Activated CD8-positive, alpha-beta memory T cell treated with anti-CD3 and anti-CD28 coated beads, Interleukin-2, amount 10 ng/mL, durations not matched to agents 7 days and 5 days (primary cell): Measurements from ENCODE around the gene FCAMR. TPM values are rescaled to one million over a fixed set of nuclear protein-coding genes. Genes with fewer than 3 reads are reported as not detected.
A peak's percentile ranks its signal among the peaks of the same experiment; 100 is the strongest.

ENCODE experiments used
- ATAC-seq: fragments of 150-1000 bp; cut with Tn5 transposase; one replicate; pipeline ENCODE4 v1.10.0; 2021; ENCODE audit warnings: moderate library complexity
- CTCF ChIA-PET: fragments of 350-600 bp; sonication (Branson Sonifier 250); formaldehyde crosslinking; loops from one replicate; lab custom pipeline; 2021; ENCODE audit warnings: antibody characterized with exemption; lab: Charles Lee
- DNase-seq: peaks from one replicate; pipeline ENCODE4 v3.0.0-alpha.2; 2020
- H3K27ac Mint-ChIP-seq: one replicate; pipeline ENCODE4 v1.8.0; 2021; ENCODE audit warnings: mild to moderate bottlenecking, mixed read lengths
- H3K27me3 Mint-ChIP-seq: one replicate; pipeline ENCODE4 v1.8.0; 2021; ENCODE audit warnings: mixed read lengths
- H3K36me3 Mint-ChIP-seq: one replicate; pipeline ENCODE4 v1.8.0; 2021; ENCODE audit warnings: mild to moderate bottlenecking, mixed read lengths
- H3K4me1 Mint-ChIP-seq: one replicate; pipeline ENCODE4 v1.8.0; 2021; ENCODE audit warnings: mixed read lengths
- H3K4me3 Mint-ChIP-seq: one replicate; pipeline ENCODE4 v1.8.0; 2021; ENCODE audit warnings: mild to moderate bottlenecking, moderate library complexity, mixed read lengths
- H3K9me3 Mint-ChIP-seq: one replicate; pipeline ENCODE4 v1.8.0; 2022; ENCODE audit warnings: low read depth, mixed read lengths
- total RNA-seq, 2 experiments: library from RNA; stranded (reverse); gene quantifications; one replicate each; pipeline ENCODE4 v1.2.3, GENCODE V29; 2021

The FCAMR gene
- total RNA-seq, 2 experiments from 2014 or later = not detected

DNA sequence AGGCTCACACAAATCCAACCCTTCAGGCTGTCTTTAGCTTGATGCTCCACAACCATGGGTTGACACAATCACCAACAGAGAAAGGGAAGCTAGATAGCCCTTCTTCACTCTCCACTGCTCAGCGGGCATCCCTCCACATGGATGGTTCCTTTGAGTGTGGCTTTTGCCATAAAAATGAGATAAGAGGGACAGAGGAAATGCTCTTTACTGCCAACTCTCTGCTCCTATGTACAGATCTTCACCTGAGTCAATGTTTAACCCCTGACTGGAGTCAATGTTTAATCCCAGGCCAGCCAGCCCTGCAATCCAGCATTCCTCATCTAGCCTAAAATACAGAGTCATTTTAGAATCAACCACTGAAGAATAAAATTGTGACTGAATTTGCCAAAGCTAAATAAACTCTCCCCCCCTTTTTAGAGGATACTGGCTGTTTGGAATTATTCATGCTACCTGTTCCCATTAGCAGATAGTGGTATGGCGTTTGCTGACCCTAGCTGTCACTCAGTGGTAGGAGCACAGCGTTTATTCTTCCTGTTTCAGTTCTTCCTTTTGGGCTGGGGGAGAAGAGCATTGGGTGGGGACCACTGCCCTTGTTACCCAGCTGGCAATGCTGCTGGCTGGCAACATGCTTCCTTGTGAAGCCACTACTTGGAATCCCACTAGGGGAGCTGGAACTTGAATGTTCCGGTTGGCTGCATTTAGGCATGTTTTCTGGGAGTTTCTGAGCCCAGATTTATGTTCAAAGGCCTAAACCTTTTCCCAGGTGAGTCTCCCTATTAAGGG is 18.8 kb downstream of the FCAMR start:
- H3K27ac Mint-ChIP-seq = no peak overlapping the region
- H3K9me3 Mint-ChIP-seq = no peaks in the 10 kb centered on the region
- H3K27me3 Mint-ChIP-seq = peaks cover 3% of the 10 kb centered on the region
- peaks cover 2% of the 10 kb centered on the region for H3K36me3 Mint-ChIP-seq
- H3K4me3 Mint-ChIP-seq = no peak overlapping the region
- CTCF ChIA-PET = interaction anchor here (1.0 to 3.4 kb wide), 5 partner anchors 9 to 287 kb away, joined by 3 to 20 read pairs (median 3); partner anchors contain the start of gene C1orf116
- ATAC-seq (no peak), DNase-seq (no peak)
- peaks cover 12% of the 10 kb centered on the region for H3K4me1 Mint-ChIP-seq

DNA sequence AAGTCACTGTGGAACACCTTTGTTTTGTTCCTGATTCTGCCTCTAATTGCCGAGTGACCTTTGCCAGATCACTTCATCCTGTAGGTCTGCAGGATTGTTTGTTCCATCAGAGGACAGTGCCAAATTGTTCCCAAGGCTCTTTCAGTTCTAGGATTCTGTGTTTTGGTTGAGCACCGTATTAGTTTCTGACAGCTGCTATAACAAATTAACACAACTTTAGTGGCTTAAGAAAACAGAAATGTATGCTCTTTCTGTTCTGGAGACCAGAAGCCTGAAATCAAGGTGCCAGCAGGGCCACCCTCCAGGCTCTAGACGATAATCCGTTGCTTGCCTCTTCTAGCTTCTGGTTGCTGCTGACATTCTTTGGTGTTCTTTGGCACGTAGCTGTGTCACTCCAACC is 20.6 kb downstream of the FCAMR start:
- peaks cover 2% of the 10 kb centered on the region for H3K36me3 Mint-ChIP-seq
- peaks cover 6% of the 10 kb centered on the region for H3K4me1 Mint-ChIP-seq
- H3K9me3 Mint-ChIP-seq = no peaks in the 10 kb centered on the region
- DNase-seq = no peak
- no peak for ATAC-seq
- CTCF ChIA-PET = interaction anchor here (2.1 to 3.4 kb wide), 2 partner anchors 15 to 140 kb away, joined by 6 to 20 read pairs; no protein-coding TSS in a partner anchor
- H3K27ac Mint-ChIP-seq = no peak overlapping the region
- H3K27me3 Mint-ChIP-seq = peaks cover 18% of the 10 kb centered on the region
- no peak overlapping the region for H3K4me3 Mint-ChIP-seq

DNA sequence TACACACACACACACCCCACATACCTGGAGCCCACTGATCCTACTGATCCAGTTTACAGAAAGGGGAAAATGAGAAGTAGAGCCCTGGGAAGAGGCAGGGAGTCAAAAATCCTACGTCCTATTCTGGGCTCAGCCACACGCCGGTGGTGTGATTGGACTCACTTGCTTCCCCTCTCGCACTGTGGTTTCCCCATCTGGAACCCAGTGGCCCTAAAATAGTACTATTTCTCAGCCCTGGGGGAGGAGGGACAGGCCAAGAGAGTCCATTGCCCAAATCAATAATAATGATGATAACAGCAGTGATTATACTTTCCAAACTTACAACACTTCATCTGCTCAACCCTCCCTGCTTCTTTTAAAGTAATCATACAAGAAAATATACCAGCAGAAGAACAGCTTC is 21.1 kb downstream of the FCAMR start:
- no peak overlapping the region for H3K4me3 Mint-ChIP-seq
- no peak overlapping the region for H3K27ac Mint-ChIP-seq
- DNase-seq (no peak), ATAC-seq (no peak)
- peaks cover 5% of the 10 kb centered on the region for H3K4me1 Mint-ChIP-seq
- no peaks in the 10 kb centered on the region for H3K9me3 Mint-ChIP-seq
- CTCF ChIA-PET = interaction anchor here (2.1 to 3.4 kb wide), 2 partner anchors 15 to 140 kb away, joined by 6 to 20 read pairs; no protein-coding TSS in a partner anchor
- peaks cover 2% of the 10 kb centered on the region for H3K36me3 Mint-ChIP-seq
- H3K27me3 Mint-ChIP-seq = peaks cover 20% of the 10 kb centered on the region

DNA sequence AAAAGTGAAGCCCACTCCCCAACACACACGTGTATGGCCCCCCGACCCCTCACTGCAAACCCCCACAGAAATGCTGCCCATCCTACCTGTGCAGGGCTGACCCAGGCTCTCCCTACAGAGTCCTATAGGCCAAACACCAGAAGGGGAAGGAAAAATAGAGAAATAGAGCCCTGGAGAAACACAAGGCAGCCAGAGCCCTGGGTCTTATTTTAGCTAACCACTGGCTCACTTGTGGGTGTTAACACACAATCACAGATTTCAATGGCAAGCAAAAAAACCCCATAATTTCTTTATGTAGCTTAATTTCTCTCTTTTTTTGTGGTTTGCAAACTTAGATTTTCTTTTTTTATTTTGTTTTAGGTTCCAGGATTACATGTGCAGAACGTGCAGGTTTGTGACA is 23.0 kb downstream of the FCAMR start:
- peaks cover 2% of the 10 kb centered on the region for H3K36me3 Mint-ChIP-seq
- DNase-seq (no peak), ATAC-seq (no peak)
- peaks cover 30% of the 10 kb centered on the region for H3K27me3 Mint-ChIP-seq
- no peak overlapping the region for H3K27ac Mint-ChIP-seq
- no peak overlapping the region for H3K4me3 Mint-ChIP-seq
- CTCF ChIA-PET = interaction anchor here (0.6 to 2.0 kb wide), 7 partner anchors 9 to 317 kb away, joined by 3 to 5 read pairs (median 4); no protein-coding TSS in a partner anchor
- peaks cover 5% of the 10 kb centered on the region for H3K4me1 Mint-ChIP-seq
- no peaks in the 10 kb centered on the region for H3K9me3 Mint-ChIP-seq

DNA sequence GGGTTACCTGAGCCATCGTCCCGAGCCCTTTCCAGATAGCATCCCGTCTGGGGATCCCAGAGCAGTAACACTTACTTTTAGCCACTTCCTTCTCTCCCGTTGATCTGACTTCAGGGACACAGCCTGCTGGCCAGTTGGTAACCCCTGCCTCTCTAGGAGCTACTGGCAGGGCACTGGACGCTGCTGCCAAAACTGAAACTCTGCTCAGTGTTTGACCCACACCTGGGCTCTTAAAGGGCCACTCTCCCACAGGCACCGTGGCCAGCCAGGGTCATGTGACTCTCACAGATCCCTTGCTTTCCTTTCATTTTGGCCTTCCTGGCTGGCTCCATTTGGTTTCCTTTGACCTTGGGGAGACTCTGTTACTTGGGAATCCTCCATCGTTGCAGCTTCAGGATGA is 24.0 kb downstream of the FCAMR start, which contains the start of gene PIGR:
Gene PIGR (minus strand): TSS at position 206 of the 400 bp plus-strand sequence. CDS start 5,935 bp downstream, outside the sequence.
- ATAC-seq (no peak), DNase-seq (no peak)
- Mint-ChIP-seq H3K27ac (no peak within 1 kb of the TSS), H3K4me3 (no peak within 1 kb of the TSS), H3K4me1 (peaks cover 5% of the 10 kb centered on the region), H3K36me3 (peaks cover 2% of the 10 kb centered on the region), H3K9me3 (no peaks in the 10 kb centered on the region), H3K27me3 (peaks cover 32% of the 10 kb centered on the region)
- CTCF ChIA-PET = interaction anchor here (0.6 to 2.0 kb wide), 6 partner anchors 13 to 220 kb away, joined by 3 to 5 read pairs (median 4); no protein-coding TSS in a partner anchor

DNA sequence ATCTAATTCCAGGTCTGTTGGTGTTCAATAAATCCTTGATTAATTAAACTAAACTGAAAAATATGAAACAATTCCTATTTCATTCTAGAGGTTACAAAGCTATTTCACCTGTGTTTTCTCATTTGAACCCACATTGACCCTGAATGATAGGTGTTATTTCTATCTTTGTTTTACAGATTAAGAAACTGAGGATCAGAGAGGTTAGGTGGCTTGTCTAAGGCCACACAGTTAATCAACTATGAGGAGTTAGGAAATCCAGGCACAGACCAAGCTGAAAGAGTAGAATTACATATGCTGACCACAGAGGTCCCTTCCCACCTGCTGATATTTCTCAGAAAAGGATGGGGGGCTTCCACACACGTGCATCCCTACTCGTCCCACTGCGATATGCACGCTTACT is 24.5 kb downstream of the FCAMR start:
- peaks cover 2% of the 10 kb centered on the region for H3K36me3 Mint-ChIP-seq
- H3K9me3 Mint-ChIP-seq = no peaks in the 10 kb centered on the region
- no peak overlapping the region for H3K27ac Mint-ChIP-seq
- ATAC-seq (no peak), DNase-seq (no peak)
- H3K27me3 Mint-ChIP-seq = peaks cover 32% of the 10 kb centered on the region
- H3K4me3 Mint-ChIP-seq = no peak overlapping the region
- CTCF ChIA-PET = interaction anchor here (0.6 to 1.6 kb wide), 3 partner anchors 14 to 219 kb away, joined by 3 to 4 read pairs (median 3); no protein-coding TSS in a partner anchor
- H3K4me1 Mint-ChIP-seq = peaks cover 5% of the 10 kb centered on the region

DNA sequence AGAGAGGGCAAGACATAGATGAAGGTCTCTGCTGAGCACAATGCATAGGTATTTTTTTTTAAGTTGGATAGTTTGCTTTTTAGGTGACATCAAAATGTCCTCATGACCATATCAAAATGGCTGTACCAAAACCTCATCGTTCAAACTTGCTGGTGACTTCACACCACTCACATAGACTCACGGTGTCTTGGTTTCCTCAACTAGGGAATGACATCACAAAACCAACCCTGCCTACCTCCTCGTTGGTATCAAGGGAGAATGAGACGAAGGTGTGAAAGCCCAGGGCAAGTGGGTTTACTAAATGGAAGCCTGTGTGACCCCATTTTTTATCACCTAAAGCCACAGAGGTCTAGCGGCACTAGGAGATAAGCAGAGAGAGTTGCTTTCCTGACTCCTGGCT is 25.6 kb downstream of the FCAMR start:
- CTCF ChIA-PET = no interaction called here
- ATAC-seq (peak; percentile 49), DNase-seq (no peak)
- Mint-ChIP-seq H3K27me3 (peaks cover 32% of the 10 kb centered on the region), H3K27ac (no peak overlapping the region), H3K36me3 (no peaks in the 10 kb centered on the region), H3K4me3 (no peak overlapping the region), H3K4me1 (peaks cover 5% of the 10 kb centered on the region), H3K9me3 (no peaks in the 10 kb centered on the region)

DNA sequence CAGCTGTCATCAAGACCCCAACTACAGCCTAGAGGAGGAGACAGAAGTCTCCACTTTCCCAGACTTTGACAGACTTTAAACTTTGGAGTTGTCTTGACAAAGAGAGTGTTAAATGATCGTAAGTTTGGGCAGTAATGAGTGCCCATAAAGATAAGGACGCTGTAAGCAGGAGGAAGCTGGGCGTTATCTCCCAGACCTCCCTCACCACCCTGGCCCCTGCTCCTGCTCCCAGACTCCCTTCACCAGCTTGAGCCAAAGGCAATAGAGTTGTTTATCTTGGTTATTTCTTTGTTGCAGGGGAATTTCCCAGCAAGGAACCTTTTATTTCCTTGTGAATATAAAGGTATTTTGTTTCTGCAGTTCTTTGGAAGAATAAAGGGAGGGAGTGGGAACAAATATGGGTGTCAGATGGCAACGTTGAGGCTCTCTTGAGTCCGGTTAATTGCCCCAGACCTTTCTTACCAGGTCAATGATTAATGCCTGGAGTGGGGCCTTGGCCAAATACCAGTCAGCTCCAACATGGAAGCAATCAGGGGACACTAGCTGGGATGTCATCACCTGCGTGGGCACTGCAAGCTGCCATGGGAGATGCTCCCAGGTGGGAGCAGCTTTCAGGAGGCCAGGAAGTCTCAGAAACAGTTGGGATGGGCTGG is 28.4 kb downstream of the FCAMR start:
- H3K27me3 Mint-ChIP-seq = peaks cover 29% of the 10 kb centered on the region
- no peak overlapping the region for H3K4me3 Mint-ChIP-seq
- H3K4me1 Mint-ChIP-seq = peaks cover 5% of the 10 kb centered on the region
- no peak for ATAC-seq
- H3K36me3 Mint-ChIP-seq = no peaks in the 10 kb centered on the region
- CTCF ChIA-PET = interaction anchor here (2.2 to 3.0 kb wide), 4 partner anchors 9 to 40 kb away, joined by 7 to 21 read pairs (median 10); no protein-coding TSS in a partner anchor
- H3K9me3 Mint-ChIP-seq = no peaks in the 10 kb centered on the region
- H3K27ac Mint-ChIP-seq = no peak overlapping the region
- no peak for DNase-seq

DNA sequence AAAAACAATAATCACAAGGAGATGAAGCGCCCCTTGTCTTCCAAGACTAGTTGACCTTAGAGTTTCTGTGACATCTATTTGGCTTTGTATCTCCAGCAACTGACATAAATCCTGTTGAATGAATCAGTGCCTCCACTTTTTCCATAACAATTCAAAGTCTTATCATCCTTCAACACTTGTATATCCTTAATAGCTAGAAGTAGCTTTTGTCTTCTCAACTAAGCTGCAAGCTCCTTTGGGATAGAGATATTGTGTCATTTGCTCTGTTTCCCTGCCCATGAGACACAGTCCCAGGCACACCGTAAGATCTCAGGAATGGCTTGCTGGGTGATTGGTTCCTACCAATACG is 29.7 kb downstream of the FCAMR start:
- Mint-ChIP-seq H3K27ac (no peak overlapping the region), H3K27me3 (peaks cover 23% of the 10 kb centered on the region), H3K4me1 (peaks cover 6% of the 10 kb centered on the region), H3K9me3 (no peaks in the 10 kb centered on the region), H3K4me3 (no peak overlapping the region), H3K36me3 (no peaks in the 10 kb centered on the region)
- ATAC-seq (no peak), DNase-seq (no peak)
- CTCF ChIA-PET = interaction anchor here (1.1 to 2.6 kb wide), 3 partner anchors 13 to 31 kb away, joined by 3 to 7 read pairs (median 7); no protein-coding TSS in a partner anchor

DNA sequence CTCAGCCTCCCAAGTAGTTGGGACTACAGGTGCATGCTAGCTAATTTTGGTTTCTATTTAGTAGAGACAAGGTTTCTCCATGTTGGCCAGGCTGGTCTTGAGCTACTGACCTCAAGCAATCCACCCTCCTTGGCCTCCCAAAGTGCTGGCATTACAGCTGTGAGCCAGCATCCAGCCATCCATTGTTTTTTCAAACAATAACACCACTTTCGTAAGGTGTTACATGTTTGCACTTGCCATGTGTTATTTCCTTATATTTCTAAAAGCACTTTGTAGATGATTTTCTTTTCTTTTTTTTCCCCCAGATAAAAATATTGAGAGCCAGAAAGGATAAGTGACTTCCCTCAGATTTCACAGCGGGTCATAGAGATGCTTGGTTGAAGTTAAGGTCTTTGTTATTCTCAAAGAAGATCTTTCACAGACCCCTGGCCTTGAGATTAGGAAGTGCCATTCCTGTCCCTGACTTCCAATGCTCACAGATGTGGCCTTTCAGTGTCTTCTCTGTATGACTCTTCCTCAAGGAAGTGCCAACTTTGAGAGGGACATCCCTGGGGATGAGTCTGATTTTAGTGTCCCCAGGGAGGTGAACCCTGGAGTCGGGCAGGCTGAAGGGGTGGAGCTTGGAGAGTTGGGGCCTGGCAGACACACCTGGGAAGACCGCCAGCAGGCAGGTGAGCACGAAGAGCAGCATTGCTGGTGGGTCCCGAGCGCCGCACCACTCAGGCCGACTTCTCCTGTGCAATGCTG is 30.2 kb downstream of the FCAMR start:
- ATAC-seq = no peak
- Mint-ChIP-seq H3K27me3 (peaks cover 18% of the 10 kb centered on the region), H3K4me1 (peaks cover 7% of the 10 kb centered on the region), H3K9me3 (no peaks in the 10 kb centered on the region), H3K4me3 (no peak overlapping the region), H3K27ac (no peak overlapping the region), H3K36me3 (no peaks in the 10 kb centered on the region)
- CTCF ChIA-PET = interaction anchor here (1.1 to 10.0 kb wide), 5 partner anchors 14 to 42 kb away, joined by 3 to 124 read pairs (median 7); no protein-coding TSS in a partner anchor
- DNase-seq = no peak

DNA sequence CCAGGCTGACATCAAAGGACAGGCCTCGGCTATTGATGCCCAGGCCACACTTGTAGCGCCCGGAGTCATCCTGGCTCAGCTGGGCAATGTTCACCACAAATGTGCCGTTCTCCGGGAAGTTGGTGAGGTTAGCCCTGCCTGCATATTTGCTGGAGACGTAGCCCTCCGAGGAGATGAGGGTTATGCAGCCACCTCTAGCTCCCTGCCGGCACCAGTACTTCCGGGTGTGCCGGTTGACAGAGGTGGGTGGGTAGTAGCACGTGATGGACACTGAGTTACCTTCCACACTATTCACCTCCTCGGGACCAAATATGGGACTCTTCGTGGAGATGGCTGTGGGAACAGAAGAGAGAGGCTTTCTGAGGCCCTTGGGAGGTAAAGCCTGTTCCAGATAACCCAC is 31.1 kb downstream of the FCAMR start:
- Mint-ChIP-seq H3K27ac (no peak overlapping the region), H3K4me1 (peaks cover 2% of the 10 kb centered on the region), H3K9me3 (no peaks in the 10 kb centered on the region), H3K4me3 (no peak overlapping the region), H3K36me3 (no peaks in the 10 kb centered on the region), H3K27me3 (peaks cover 12% of the 10 kb centered on the region)
- no peak for ATAC-seq
- CTCF ChIA-PET = interaction anchor here (0.5 to 10.0 kb wide), 3 partner anchors 27 to 224 kb away, joined by 4 to 124 read pairs (median 5); no protein-coding TSS in a partner anchor
- DNase-seq = no peak

DNA sequence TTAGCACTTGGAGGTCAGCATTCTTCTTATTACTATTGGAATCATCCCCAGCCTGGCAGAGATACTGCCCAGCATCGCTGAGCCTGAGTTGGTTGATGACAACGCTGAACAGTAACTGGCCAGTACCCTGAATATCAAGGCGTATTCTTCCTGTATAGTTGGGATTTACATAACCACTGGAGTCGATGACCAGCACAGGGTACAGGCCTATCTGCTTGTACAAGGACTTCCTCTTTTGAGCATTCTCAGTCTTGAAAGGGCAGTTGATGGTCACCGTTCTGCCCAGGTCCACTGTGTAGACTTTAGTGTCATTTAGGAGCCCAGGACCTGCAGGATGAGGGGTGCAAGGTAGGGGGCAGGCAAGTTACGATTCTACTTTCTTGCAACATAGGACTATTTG is 32.8 kb downstream of the FCAMR start:
- Mint-ChIP-seq H3K4me3 (no peak overlapping the region), H3K27ac (no peak overlapping the region), H3K9me3 (no peaks in the 10 kb centered on the region), H3K27me3 (peaks cover 2% of the 10 kb centered on the region), H3K36me3 (no peaks in the 10 kb centered on the region), H3K4me1 (peaks cover 2% of the 10 kb centered on the region)
- DNase-seq = no peak
- CTCF ChIA-PET = interaction anchor here (1.2 to 10.0 kb wide), 5 partner anchors 11 to 273 kb away, joined by 3 to 124 read pairs (median 5); no protein-coding TSS in a partner anchor
- no peak for ATAC-seq
